Stimulated activated CD8-positive, alpha-beta memory T cell treated with anti-CD3 and anti-CD28 coated beads, Interleukin-15, amount 100 ng/mL, for 4 hours (primary cell): ENCODE results near the gene SPTBN1.
"Not testable (repeated sequence)": the region's sequence is repeated elsewhere in the genome, so short reads cannot be mapped to it uniquely, and the experiment has no call there.

ENCODE experiments used
- DNase-seq, 2 donors: peaks; one replicate each; pipeline ENCODE4 v3.0.0-alpha.2; 2020; ENCODE audit warnings: low read depth in 2 of 2

SPTBN1 gene

DNA sequence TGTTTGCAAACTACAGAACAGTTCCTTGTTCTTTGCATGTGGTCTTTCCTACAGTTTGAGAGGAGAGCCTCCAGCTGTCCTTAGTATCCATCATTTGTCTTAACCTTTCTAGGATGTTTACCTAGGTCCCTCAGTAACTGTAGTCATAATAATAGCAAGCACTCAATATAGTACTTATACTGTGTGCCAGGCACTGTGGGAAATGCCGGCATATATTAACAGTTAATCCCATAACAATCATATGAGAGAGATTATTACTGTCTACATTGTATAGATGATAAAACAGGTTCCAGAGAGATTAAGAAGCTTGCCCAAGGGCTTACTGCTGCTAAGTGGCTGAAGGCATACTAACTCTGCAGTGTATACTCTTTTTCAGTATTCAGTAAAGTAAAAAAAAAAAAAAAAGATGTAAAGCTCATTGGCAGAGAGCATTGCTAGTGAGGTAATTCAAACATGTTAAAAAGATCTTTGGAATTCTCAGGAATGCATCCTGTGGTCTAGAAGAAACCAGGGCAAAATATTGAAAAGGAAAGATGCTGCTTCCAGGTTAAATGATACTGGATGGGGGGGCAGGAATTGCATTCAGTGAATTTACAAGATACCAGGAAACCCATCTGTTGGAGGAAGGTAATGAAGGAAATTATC lies 72.3 kb downstream of the SPTBN1 start:
- no peak for DNase-seq

DNA sequence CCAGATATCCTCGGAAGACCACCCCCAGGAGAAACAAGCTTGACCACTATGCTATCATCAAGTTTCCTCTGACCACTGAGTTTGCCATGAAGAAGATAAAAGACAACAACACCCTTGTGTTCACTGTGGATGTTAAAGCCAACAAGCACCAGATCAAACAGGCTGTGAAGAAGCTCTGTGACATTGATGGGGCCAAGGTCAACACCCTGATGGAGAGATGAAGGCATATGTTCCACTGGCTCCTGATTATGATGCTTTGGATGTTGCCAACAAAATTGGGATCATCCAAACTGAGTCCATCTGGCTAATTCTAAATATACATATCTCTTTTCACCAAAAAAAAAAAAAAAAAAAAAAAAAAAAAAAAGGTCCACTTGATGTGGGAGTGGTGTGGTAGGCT lies 73.4 kb downstream of the SPTBN1 start:
- not testable (repeated sequence) for DNase-seq

DNA sequence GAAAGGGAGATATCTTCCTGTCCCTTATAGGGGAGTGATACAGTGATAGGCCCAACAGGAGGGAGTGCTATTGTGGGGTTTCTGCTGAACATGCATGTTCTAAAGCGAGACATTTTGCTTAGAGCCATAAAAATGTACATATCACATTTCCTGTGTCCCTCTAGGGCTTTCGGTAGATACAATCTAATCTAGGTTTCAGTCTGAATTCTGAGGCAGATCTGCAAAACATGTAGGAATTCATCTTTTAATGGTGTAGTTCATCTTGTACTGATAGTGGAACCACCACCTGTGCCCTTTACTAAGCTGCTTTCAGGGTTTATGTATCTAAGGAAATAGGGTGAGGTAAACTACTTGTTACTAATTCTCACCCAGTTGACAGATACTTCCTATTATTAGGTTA lies 73.8 kb downstream of the SPTBN1 start:
- no peak for DNase-seq

DNA sequence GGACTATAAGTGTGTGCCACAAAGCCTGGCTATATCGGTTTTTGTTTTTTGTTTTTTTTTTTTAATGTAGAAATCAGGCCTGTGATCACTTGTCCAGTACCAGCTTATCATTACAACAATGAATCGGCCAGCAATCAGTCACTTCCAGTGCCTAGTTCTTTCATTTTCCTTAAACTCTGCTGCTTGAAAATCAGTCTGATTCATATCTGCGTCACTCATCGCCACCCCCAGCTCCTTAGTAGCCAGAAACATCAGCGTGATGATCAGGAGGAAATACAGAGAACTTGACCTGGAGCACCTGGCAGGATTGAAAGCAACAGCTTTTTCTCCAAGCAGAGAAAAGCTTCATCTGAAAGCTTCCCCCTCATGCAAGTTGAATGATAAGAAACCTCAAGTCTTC lies 75.4 kb downstream of the SPTBN1 start:
- no peak for DNase-seq

DNA sequence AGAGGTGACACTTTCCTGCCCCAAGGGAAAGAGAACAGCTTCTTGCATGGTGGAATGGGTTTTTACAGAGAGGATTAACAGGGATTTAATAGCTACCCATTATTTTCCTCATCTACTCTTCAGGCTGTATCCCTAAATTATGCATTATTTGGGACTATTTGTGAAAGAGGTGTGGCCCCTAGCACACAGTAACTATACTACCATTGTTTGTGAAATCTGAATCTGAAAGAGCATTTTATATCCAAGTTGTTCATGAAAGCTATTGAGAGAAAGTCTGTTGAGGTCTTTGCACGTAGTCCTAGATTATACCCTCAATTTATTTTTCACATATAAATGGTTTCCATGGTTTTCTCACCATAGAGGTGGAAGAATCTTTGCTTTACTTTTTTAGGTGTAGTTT lies 78.1 kb downstream of the SPTBN1 start:
- no peak for DNase-seq

DNA sequence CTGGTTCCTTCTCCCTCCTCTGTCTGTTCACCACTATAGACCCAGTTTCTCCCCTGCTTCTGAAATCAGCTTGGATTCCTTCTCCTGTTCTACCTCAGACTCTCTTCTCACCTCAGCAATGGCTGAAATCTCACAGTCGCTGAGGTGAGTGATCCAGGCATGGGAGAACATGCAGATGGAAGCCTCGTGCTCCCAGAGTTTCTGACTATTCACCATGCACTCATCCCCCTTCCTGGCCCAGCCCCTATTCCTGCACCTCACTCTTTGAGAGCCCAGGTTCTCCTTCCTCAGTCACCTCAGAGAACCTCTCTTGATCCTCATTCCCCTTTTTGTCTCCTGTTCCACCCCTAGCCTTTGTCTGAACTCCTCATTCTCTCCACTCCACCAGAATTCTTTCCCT lies 78.5 kb downstream of the SPTBN1 start:
- no peak for DNase-seq

DNA sequence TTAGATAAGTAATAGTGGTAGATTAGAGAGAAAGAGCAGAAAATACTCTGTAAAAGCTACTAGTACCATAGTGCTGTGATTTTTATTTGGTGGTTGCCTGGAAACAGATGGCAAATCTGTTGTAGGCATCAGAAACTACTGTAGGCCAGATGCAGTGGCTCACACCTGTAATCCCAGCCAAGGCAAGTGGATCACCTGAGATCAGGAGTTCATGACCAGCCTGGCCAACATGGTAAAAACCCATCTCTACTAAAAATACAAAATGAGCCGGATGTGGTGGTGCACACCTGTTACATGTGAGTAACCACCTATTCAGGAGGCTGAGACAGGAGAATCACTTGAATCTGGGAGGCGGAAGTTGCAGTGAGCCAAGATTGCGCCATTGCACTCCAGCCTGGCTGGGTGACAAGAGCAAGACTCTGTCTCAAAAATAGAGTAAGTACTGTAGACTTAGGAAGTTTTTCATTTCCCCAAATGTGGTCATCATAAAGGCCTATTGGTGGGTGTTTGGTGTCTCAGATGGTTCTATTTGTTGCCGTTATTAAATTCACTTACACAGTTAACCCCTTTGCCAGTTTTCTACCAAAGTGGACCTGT lies 79.6 kb downstream of the SPTBN1 start:
- DNase-seq = no peak

DNA sequence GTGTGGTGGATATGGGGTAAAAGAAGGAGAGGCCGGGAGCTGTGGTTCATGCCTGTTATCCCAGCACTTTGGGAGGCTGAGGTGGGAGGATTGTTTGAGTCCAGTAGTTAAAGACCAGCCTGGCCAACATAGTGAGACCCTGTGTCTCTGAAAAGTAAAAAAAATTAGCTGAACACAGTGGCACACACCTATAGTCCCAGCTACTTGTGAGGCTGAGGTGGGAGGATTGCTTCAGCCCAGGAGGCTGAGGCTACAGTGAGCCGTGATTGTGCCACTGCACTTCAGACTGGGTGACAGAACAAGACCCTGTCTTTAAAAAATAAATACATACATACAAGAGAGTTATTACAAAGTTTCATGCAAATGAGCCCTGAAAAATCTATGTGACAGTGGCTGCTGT lies 80.6 kb downstream of the SPTBN1 start:
- DNase-seq = no peak

DNA sequence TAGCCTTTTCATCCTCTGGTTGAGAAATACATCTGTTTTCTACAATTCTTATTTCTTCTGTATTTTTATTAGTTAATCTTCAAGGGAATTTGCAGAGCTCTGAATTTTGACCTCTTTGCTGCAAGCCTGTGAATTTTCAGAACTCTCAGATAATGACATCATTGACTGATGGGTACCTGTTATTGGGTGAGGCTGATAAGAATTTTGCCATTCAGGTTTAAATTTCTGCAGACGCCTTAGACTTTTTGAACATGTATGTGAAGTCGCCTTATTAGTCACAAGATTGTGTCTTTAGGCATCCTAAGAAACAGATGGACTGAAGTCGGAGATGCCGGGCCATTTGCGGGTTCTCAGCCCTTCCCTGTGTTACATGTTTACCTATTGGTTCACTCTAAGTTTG lies 82.4 kb downstream of the SPTBN1 start:
- no peak for DNase-seq

DNA sequence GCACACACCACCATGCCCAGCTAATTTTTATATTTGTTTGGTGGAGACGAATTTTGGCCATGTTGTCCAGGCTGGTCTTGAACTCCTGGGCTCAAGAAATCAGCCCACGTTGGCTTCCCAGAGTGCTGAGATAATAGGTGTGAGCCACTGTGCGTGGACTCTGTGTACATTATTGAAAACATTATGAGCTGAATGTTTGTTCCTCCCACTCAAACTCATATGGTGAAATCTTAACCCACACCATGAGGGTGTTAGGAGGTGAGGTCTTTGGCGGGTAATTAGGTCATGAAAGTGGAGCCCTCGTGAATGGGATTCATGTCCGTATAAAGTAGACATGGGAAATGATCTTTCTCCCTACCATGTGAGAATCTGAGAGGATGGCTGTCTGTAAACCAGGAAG lies 83.6 kb downstream of the SPTBN1 start:
- no peak for DNase-seq

DNA sequence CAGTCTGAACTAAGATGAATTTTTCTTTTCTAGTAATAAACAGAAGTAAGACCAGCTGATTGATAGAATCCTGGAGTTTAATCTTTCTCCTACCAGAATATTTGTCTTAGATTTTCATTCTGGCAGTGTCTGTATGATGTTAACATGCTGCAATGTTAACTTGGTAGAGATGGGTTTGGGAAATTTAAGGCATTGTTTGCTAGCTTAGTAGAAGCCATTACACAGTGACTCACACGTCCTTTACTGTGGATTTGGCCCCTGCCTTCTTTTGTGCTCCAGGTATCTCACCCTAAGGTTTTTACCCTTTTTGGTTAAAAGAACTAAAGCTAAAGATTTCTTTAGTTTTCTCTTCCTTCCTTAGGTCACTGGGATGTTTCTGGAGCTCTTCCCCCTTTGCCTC lies 84.1 kb downstream of the SPTBN1 start:
- no peak for DNase-seq

DNA sequence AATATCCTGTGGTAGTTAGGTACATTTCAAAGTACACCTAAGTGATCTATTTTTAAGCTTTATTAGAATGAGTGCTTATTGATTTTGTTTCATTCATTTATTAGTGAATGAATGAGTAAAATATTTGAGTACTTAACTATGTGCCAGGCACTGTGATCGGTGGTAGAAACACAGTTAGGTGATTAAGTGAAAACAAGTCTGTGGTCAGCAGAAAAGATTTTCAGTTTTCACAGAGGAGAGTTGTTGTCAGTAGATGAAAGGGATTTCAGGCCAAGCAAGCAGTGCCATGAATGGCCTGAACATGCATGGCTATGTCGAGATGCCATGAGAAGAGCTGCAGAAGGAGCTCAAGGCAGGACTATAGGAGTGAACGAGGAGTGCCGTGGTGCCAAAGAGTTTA lies 85.9 kb downstream of the SPTBN1 start:
- no peak for DNase-seq

DNA sequence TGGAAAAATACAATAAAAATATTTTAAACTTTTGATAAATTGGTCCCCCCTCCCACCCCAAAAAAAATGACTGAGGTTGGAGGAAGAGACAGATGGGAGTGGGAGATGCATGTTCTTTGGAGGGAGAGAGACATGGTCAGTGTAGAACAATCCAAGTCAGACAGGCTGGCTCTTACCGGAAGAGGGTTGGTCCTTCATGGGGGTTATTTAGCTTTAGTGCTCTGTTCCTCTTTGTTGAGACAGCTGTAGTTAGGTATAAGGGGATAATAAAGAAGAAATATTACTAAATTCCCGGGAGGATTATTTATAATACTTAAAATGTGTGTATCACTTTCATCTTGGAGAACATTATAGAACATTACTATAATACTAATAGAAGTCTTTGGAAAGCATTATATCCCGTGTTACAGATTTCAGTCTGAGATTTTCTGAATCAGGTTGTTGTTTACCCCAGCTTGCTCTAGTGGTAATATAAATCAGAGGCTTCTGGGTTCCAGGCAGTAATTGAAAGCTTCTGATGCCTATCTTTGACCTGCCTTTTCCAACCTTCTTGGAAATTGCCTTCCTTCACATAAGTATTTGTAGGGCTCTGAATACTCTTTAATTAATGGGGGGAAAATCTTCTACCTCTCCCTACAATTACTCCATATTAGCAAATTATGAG lies 87.7 kb downstream of the SPTBN1 start:
- no peak for DNase-seq

DNA sequence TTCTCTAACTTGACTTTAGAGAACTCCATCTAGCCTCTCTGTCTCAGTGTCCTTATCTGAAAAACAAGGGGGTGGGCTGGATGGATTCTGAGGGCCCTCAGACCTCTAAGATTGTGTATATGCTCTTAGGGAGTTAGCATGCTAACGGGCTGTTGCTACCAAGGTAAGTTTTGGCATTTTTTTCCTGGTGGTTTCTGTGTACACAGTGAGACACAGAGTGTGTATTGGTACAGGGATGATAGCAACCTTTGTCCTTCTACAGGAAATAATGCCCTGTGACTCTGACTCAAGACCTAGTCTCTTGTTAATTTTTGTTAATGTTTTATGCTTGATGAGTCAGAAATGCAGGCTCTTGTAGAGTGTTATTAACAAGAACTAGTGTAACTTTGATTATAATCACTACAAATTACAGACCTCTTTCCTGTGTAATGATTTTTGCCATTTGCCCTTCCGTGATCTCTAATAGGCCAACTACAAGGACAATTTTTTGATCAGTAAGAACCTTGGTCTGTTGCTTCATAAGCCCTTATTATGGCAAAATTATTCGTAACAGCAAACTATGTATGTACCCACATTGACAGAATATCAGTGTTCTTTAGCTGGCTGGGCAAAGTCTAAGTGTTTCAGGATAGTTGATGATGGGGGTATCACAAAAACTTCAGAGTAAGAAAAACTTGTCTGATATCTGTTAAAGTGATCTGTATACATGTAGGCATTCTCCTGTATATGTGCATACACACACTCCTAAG lies 89.7 kb downstream of the SPTBN1 start:
- no peak for DNase-seq

DNA sequence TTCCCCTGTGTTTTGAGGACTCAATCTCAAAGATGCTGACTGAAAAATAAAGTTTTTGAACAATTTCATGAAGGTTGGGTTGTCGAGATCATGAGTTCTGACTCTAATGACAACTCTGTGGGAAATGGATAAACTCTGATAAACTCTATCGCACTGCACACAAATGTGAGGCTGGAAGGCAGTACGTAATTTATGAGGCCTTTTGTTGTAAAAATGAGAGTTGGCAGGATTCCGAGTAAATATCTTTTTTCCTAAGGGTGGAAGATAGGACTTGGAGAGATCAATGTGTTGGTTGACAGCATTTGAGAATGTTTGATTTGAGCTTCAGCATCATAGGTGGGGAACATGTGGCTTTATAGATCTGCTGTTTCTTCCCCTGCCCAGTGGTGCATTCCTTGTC lies 90.4 kb downstream of the SPTBN1 start:
- DNase-seq = no peak

DNA sequence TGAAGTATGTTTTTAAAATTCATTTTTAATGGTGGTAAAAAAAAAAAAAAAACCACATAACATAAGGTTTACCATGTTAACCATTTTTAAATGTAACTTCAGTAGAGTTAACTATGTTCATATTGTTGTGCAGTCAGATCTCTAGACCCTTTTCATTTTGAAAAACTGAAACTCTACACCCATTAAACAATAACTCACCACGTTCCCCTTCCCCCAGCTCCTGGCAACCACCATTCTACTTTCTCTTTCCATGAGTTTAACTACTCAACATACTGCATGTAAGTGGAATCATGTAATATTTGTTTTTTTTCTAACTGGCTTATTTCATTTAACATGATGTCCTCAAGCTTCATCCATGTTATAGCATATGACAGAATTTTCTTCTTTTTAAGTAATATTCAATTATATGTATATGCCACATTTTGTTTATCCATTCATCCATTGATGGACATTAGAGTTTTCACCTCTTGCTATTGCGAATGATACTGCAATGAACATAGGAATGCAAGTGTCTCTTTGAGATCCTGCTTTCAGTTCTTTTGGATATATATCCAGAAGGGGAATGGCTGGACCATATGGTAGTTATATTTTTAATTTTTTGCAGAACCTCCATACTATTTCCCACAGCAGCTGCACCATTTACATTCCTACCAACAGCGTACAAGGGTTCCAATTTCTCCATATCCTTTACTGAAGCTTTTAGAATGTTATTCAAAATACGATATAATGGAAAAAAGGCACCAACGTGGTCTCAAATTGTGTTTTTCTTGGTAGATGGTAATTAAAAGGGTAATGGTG lies 91.0 kb downstream of the SPTBN1 start:
- DNase-seq = no peak

DNA sequence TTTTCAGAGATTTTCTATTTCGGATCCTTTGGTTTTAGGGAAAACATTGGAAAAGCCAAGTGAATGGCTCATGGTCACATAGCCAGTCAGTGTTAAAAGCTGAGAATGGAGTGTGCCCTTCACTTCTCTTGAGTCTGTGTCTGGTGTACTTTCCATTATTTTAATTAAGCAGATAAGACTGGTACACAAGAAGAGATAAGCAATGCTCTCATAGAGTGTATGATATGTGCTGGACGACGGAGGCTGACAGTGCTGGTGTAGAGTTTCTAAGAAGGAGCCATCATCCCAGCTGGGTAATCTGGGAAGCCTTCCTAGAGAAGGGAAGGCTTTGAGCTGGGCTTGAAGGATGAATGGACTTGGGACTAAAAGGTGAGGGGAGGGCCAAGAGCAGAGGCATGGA lies 93.3 kb downstream of the SPTBN1 start:
- DNase-seq = no peak

DNA sequence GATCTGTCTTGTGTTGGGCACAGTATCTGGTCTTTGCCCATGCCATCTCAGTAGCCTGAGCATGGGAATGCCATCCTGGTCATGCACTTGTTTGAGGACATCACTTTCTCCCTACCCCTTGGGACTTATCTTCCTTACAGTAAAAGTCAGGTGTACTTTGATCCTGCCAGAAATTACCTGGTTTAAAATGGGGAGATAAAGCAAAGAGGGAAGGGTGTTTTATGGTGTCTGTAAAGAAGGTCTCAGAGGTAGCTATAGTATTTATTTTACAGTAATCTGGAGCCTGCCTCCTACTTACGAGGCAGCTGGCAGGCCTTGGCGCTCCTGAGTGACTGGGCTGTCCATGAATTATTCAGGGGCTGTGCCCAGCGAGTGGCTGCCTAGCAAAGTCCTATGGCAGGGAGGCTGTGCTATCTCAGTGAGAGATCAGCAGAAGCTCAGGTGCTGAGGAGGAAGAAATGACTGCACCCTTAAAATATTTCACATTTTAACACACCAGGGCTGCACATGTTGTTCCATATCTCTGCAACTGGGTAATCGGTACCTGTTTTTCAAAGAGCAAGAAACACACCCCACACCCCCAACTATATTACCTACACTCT lies 93.9 kb downstream of the SPTBN1 start:
- DNase-seq = no peak

DNA sequence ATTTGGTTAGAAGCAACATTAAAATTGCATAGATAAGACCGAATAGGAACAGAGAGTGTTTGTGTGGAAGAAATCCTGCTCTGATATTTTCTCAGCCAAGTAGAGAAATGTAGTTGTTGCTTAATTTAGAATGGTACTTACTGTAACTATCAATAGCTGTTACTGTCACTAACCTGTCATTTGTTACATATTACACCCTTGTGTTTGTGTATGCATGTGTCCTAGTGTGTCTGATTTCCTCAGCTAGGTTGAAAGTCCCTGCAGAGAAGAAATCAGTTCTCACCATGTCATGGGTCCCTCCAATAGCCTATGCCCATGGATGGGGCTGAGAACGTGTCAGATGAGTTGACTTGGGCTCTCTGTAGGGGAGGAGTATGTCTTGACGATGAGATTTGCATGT lies 94.4 kb downstream of the SPTBN1 start:
- DNase-seq = no peak

DNA sequence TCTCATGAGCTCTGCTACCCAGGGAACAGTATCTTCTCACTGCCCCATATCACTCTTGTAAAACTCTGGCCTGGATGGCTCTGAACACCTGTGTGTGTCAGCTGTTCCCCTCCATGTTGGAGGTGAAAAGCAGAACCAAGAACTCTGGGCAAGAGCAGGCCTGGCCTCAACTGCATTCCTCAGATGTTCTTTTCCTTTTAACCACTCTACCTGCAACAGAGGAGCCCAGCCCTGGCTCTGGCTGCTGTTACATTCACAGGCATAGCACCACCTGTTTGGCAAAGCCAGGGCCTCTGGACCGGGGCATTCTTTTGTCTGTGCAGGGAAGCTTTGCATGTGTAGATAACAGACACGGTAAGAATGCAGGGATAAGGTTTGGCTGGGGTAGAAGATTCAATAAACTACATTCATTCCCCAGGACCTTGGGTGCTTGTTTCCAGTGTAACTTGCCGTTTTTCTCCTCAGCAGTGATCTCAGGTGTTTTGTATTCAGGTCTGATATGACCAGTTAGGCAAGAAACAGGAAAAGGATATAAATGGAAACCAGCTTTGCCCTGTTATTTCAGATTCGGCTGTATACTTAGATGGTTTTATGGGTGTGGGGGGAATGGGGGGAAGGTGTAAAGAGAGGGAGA lies 95.1 kb downstream of the SPTBN1 start:
- DNase-seq = no peak

DNA sequence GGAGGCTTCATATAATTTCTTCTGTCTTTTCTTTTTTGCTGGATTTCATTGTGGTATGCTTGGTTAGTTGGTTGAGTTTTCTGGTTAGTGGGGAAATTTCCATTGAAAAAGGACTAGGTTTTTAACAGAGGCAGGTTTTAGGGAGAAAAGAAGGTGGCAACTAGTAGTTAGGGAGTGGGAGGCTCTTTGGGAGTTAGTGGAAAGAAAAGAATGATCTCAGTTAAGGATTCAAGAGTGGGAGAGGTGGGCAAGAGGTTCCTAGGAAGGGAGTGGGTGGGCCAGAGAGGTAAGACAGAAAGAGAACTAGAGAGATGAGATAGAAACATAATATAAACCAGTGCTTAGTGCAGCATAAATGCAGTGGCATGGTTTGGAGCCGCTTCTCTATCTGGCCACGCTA lies 96.9 kb downstream of the SPTBN1 start:
- DNase-seq = no peak
